Esophagus squamous epithelium (tissue), 5 donors: ENCODE results near the gene ZNF619. TPM values are rescaled to one million over a fixed set of nuclear protein-coding genes. Genes with fewer than 3 reads are reported as not detected.

Experiments used
- DNase-seq: peaks from one replicate; lab custom pipeline; 2025; lab: John Stamatoyannopoulos, UW
- H3K27ac ChIP-seq, 4 donors: fragments of 200-600 bp; sonication (generic); one replicate each; pipeline ENCODE4 v1.5.1; 2016 to 2019; ENCODE audit warnings: mild to moderate bottlenecking in 1 of 4
- H3K27me3 ChIP-seq, 4 donors: fragments of 200-600 bp; sonication (generic); 1 replicate in 3 of 4; 2 replicates in 1 of 4; pipeline versions ENCODE4 v1.5.1 to v1.6.0; 2017 to 2021; ENCODE audit warnings: antibody characterized with exemption in 1 of 4
- H3K36me3 ChIP-seq, 3 donors: fragments of 200-600 bp; sonication (generic); one replicate each; pipeline ENCODE4 v1.5.1; 2016 to 2019
- H3K4me1 ChIP-seq, 3 donors: fragments of 200-600 bp; sonication (generic); one replicate each; pipeline ENCODE4 v1.5.1; 2017 to 2019
- H3K4me3 ChIP-seq, 4 donors: fragments of 200-600 bp; sonication (generic); 1 replicate in 3 of 4; 2 replicates in 1 of 4; pipeline ENCODE4 v1.5.1; 2016 to 2019; ENCODE audit warnings: mild to moderate bottlenecking in 2 of 4, moderate library complexity in 1 of 4
- H3K9me3 ChIP-seq, 3 donors: fragments of 200-600 bp; sonication (generic); one replicate each; pipeline ENCODE4 v1.5.1; 2016 to 2019
- POLR2A ChIP-seq, 4 donors: fragments of 450-650 bp; IDR thresholded peaks; one replicate each; pipeline ENCODE4 v1.6.1; 2017; ENCODE audit warnings: antibody characterized with exemption in 4 of 4, mild to moderate bottlenecking in 4 of 4, moderate library complexity in 3 of 4
- WGBS, 2 donors: methylation state at CpG; one replicate each; pipeline ENCODE4 v1.1.5; 2018; 5-methylcytosine and 5-hydroxymethylcytosine counted together
- intact Hi-C: fragments of 100-400 bp; cut with DNase I; formaldehyde crosslinking; loops from one replicate; pipeline ENCODE4 v1.15.0; 2022
- total RNA-seq, 4 donors: library from RNA; depleted of rRNA; stranded (reverse); fragments of >200 nt; gene quantifications; one replicate each; pipeline ENCODE4 v1.1.0, GENCODE V29; 2016
- TF ChIP-seq, protein P1 (sequence below), 6 experiments: fragments of 450-650 bp in 4 of 6; fragments of 200-600 bp in 2 of 6; sonication (generic) in 2 of 6; IDR thresholded peaks; one replicate each; pipeline ENCODE4 v1.5.1; 2016 to 2019; ENCODE audit warnings: antibody characterized with exemption in 6 of 6, mild to moderate bottlenecking in 4 of 6, moderate library complexity in 4 of 6
- donor health status: DM: yes; HTN: yes; CAD: no.

ZNF619 gene
- total RNA-seq, 4 donors from 2014 or later: 1.9 to 9.4 (median 3.9) TPM

DNA sequence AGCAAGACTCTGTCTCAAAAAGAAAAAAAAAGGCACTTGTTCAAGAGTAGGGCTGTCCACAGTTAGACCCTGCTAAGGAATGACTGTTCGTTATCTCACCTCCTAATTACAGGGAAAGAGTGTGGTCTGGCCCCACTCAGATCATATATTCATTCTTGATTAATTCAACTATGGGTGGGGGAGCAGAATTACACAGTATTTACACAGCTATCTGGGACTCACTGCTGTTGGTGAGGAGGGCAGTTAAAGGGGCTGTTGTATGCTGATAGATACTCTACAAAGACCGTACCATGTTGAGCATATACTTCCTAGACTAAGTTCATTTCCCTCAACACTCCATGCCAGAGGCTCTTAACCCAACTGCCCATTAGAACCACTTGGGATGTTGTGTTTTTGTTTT, 25.1 kb downstream of the ZNF619 start:
- TF ChIP-seq, protein P1, sequence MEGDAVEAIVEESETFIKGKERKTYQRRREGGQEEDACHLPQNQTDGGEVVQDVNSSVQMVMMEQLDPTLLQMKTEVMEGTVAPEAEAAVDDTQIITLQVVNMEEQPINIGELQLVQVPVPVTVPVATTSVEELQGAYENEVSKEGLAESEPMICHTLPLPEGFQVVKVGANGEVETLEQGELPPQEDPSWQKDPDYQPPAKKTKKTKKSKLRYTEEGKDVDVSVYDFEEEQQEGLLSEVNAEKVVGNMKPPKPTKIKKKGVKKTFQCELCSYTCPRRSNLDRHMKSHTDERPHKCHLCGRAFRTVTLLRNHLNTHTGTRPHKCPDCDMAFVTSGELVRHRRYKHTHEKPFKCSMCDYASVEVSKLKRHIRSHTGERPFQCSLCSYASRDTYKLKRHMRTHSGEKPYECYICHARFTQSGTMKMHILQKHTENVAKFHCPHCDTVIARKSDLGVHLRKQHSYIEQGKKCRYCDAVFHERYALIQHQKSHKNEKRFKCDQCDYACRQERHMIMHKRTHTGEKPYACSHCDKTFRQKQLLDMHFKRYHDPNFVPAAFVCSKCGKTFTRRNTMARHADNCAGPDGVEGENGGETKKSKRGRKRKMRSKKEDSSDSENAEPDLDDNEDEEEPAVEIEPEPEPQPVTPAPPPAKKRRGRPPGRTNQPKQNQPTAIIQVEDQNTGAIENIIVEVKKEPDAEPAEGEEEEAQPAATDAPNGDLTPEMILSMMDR (IDR thresholded peaks at IDR 0.05): no peak
- no peak for TF ChIP-seq POLR2A (IDR thresholded peaks at IDR 0.05)
- 91% methylated on average over 2 of the region's 2 CpGs for WGBS, 2 donors

DNA sequence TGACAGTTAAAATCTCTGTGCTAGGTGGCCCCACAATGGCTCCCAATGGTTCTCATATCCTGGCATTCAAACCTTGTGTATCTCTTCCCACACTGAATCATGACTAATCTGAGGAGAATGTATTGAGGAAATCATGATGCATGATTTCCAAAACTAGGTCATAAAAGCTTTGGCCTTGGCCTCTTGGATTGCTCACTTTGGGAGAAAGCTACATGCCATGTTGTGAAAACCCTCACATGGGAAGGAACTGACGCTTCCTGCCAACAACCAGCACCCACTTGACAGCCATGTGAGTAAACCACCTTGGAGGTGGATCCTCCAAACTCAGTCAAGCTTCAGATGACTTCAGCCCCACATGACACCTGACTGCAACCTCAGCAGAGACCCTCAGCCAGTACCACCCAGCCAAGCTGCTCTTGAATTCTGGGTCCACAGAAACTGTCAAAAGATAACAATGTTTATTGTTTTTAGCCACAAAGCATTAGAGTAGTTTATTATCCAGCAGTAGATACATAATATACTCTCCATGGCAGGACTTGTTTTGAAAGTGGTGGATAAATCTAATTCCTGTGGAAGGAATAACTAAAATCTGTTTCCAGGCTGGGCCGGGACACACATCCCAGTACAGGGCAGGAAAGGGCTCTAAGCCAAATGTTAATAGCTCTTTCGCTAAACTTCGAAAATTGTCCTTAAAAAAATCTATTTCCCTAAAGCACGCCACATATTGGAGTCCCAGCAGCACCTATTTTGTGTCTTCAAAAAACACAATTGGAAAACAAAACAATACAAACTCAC, 27.9 kb downstream of the ZNF619 start:
- no peak for DNase-seq
- WGBS, 2 donors: 60 to 64% methylated on average over 5 of the region's 5 CpGs
- H3K27me3 ChIP-seq: no peaks in the 10 kb centered on the region
- no peaks in the 10 kb centered on the region for H3K9me3 ChIP-seq
- H3K27ac ChIP-seq: peak overlapping the region in 3 of 4 donors; percentile 64 to 81 (median 78)
- H3K4me1 ChIP-seq: peaks cover 5 to 22% (median 5%) of the 10 kb centered on the region in 3 donors
- peak overlapping the region in 3 of 4 donors; percentile 58 to 73 (median 58) for H3K4me3 ChIP-seq
- H3K36me3 ChIP-seq: no peaks in the 10 kb centered on the region
- intact Hi-C loops: no loop called here
- no peak for TF ChIP-seq POLR2A (IDR thresholded peaks at IDR 0.05)
- TF ChIP-seq, protein P1 (IDR thresholded peaks at IDR 0.05): no peak

More for the DNA sequence above, 25.1 kb downstream of the ZNF619 start:
- intact Hi-C loops: no loop called here
- no peaks in the 10 kb centered on the region for H3K9me3 ChIP-seq
- H3K27me3 ChIP-seq: no peaks in the 10 kb centered on the region
- peaks cover 5 to 22% (median 5%) of the 10 kb centered on the region in 3 donors for H3K4me1 ChIP-seq
- H3K27ac ChIP-seq: no peak overlapping the region
- no peaks in the 10 kb centered on the region for H3K36me3 ChIP-seq
- DNase-seq: no peak
- H3K4me3 ChIP-seq: no peak overlapping the region

- Histone ChIP-seq H3K27me3 (no peaks in the 10 kb centered on the region), H3K36me3 (no peaks in the 10 kb centered on the region), H3K27ac (peak within 1 kb of the TSS; percentile 47 to 81 (median 71)), H3K9me3 (no peaks in the 10 kb centered on the region), H3K4me1 (peaks cover 5 to 22% (median 5%) of the 10 kb centered on the region in 3 donors), H3K4me3 (peak within 1 kb of the TSS; percentile 38 to 73 (median 58))
- WGBS, 2 donors: 13 to 16% methylated on average over 17 to 25 of the region's 44 CpGs
- intact Hi-C loops: no loop called here
- DNase-seq: no peak
- TF ChIP-seq POLR2A (IDR thresholded peaks at IDR 0.05): peak in 1 of 4 donors; percentile 30
- TF ChIP-seq, protein P1 (IDR thresholded peaks at IDR 0.05): peak in 1 of 6 experiments; percentile 23
These were observed 28.9 kb downstream of the ZNF619 start, which contains the start of gene ZNF620 for GRCh38 chr3:40505599-40506462. Gene ZNF620 (plus strand): TSS chr3:40506039. CDS start chr3:40506353, 314 bp downstream.

GRCh38 chr3:40511031-40511718, 34.3 kb downstream of the ZNF619 start:
- WGBS, 2 donors: 100% methylated on average over 1 of the region's 1 CpG
- no peak overlapping the region for H3K27ac ChIP-seq
- H3K36me3 ChIP-seq: peaks cover 0 to 19% (median 0%) of the 10 kb centered on the region in 3 donors
- no peak for DNase-seq
- TF ChIP-seq POLR2A (IDR thresholded peaks at IDR 0.05): no peak
- TF ChIP-seq, protein P1 (IDR thresholded peaks at IDR 0.05): no peak
- H3K27me3 ChIP-seq: no peaks in the 10 kb centered on the region
- H3K9me3 ChIP-seq: no peaks in the 10 kb centered on the region
- H3K4me1 ChIP-seq: peaks cover 0 to 6% (median 5%) of the 10 kb centered on the region in 3 donors
- H3K4me3 ChIP-seq: no peak overlapping the region
- intact Hi-C loops: no loop called here
